Ishikawa (cell line): ENCODE measurements around the gene COL4A2.

Source experiments
- CEBPB ChIP-seq: IDR thresholded peaks from 2 replicates; pipeline ENCODE4 v1.6.1; 2012
- CREB1 ChIP-seq: IDR thresholded peaks from 2 replicates; pipeline ENCODE4 v1.6.1; 2012; ENCODE audit warnings: low read depth
- EP300 ChIP-seq: IDR thresholded peaks from 2 replicates; pipeline ENCODE4 v1.6.1; 2012; ENCODE audit warnings: borderline replicate concordance
- MAX ChIP-seq: IDR thresholded peaks from 2 replicates; pipeline ENCODE4 v1.6.1; 2012
- RAD21 ChIP-seq: IDR thresholded peaks from 2 replicates; pipeline ENCODE4 v1.6.1; 2012; ENCODE audit warnings: low read depth
- REST ChIP-seq: IDR thresholded peaks from 2 replicates; pipeline ENCODE4 v1.6.1; 2012; ENCODE audit warnings: low read depth, mild to moderate bottlenecking
- TAF1 ChIP-seq: IDR thresholded peaks from 2 replicates; pipeline ENCODE4 v1.6.1; 2012; ENCODE audit warnings: low read depth, mild to moderate bottlenecking
- USF1 ChIP-seq: IDR thresholded peaks from 2 replicates; pipeline ENCODE4 v1.6.1; 2012
- YY1 ChIP-seq: IDR thresholded peaks from 2 replicates; pipeline ENCODE4 v1.6.1; 2012; ENCODE audit warnings: low read depth
- ZBTB7A ChIP-seq: IDR thresholded peaks from 2 replicates; pipeline ENCODE4 v1.6.1; 2012; ENCODE audit warnings: low read depth

- TF ChIP-seq RAD21 (no peak), CREB1 (no peak), TAF1 (no peak), ZBTB7A (no peak), EP300 (no peak), YY1 (no peak), REST (no peak), MAX (no peak), USF1 (no peak), CEBPB (no peak)
Measured at GRCh38 chr13:110471156-110471832, 164.2 kb downstream of the COL4A2 start.
